Prostate gland (tissue), 1 donor: ENCODE results near the gene EIF4E.
"Not testable (repeated sequence)": the region's sequence is repeated elsewhere in the genome, so short reads cannot be mapped to it uniquely, and the experiment has no call there.

Source experiments
- POLR2A ChIP-seq: fragments of 450-650 bp; IDR thresholded peaks from one replicate; pipeline ENCODE4 v1.6.1; 2016; ENCODE audit warnings: antibody characterized with exemption, mild to moderate bottlenecking
- POLR2AphosphoS5 ChIP-seq: sonication (generic); formaldehyde crosslinking; IDR thresholded peaks from one replicate; pipeline ENCODE4 v1.6.1; 2017; ENCODE audit warnings: antibody characterized with exemption

GRCh38 chr4:98926257-98926656 is 2.7 kb downstream of the EIF4E start:
- not testable (repeated sequence) for TF ChIP-seq POLR2A, POLR2AphosphoS5
